ENCODE data around the gene GSX2.
"Not testable (repeated sequence)": the region's sequence is repeated elsewhere in the genome, so short reads cannot be mapped to it uniquely, and the experiment has no call there.

GSX2 gene

DNA sequence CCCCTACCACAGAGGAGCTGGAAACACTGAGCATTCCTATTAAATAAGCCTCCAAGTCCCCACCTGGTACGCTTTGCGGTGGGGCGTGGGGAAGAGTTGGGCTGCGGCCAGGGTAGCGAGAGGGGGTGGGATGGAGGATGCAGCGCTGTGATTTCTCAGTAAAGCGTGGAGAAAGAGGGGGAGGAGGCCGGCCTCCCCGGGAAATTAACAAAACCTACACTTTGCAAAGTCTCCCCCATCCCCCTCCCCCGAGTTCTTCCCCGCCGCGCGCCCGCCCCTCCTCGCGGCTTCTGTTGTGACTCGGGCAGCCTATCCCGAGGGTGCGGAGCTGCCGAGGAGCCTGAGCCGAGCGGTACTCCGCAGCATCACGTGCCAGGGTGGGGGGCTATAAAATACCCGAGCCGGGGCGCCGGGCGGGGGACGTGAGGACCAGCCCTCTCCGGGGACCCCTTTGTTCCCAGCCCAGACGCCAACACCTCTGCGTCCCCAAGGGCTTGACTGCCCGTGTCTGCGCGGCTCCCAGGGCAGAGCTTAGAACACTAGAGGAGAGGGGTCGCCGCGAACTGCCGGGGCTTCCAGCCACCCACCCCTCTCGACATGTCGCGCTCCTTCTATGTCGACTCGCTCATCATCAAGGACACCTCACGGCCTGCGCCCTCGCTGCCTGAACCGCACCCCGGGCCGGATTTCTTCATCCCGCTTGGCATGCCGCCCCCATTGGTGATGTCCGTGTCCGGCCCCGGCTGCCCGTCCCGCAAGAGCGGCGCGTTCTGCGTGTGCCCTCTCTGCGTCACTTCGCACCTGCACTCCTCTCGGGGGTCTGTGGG lies at the start of gene GSX2:
TSS of gene GSX2 (plus strand) at position 416 of the 827 bp plus-strand sequence. CDS start at position 598, 182 bp downstream.
- DNase-seq: peak; percentile 55

- peak; percentile 58 for DNase-seq
Observed at GRCh38 chr4:54050214-54050904, 49.6 kb upstream of the GSX2 start.

DNA sequence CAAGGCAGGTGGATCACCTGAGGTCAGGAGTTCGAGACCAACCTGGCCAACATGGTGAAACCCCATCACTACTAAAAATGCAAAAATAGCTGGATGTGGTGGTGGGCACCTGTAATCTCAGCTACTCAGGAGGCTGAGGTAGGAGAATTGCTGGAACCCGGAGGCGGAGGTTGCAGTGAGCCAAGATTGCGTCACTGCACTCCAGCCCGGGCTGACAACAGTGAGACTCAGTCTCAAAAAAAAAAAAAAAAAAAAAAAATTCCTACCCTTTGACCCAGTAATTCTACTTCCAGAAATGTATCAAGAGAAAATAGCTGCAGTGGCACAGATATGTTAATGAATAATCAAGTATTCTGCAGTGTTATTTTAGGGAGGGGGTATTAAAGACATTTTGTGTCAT lies 46.6 kb upstream of the GSX2 start:
- not testable (repeated sequence) for DNase-seq

DNA sequence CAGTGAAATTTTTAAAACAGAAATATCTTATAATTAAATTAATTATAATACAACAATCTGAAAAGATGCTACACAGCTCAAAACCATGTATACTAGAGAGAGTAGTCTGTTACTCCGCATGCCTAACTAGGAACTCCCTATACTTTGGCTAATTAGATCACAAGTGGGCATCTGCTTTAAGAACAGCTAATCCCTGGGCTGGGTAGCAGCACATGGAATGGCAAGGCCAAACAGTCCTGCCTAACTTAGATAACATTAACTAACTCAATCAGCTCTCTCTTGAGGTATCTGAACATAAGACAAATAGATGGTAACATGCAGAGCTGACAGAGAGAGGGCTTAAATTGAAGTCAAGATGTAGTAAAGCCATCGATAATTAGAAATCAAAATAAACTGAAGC lies 45.5 kb upstream of the GSX2 start:
- no peak for DNase-seq

DNA sequence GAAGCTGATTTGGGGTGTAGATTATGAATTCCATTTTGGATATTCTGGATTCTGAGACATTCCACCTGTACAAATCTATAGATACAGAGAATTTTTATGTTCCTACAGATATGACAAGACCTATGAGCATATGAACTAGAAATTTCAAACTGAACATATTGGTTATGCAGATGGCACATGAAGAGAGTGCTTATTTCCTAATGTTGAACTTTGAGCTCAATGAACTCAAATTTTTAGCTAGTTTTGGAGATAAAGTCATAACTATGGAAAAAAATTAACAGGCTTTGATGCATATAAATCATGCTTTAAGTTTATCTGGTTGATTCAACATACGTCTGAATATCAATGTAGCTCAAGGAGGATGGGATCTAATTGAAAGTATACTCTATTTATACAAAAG lies 44.5 kb upstream of the GSX2 start:
- no peak for DNase-seq

DNA sequence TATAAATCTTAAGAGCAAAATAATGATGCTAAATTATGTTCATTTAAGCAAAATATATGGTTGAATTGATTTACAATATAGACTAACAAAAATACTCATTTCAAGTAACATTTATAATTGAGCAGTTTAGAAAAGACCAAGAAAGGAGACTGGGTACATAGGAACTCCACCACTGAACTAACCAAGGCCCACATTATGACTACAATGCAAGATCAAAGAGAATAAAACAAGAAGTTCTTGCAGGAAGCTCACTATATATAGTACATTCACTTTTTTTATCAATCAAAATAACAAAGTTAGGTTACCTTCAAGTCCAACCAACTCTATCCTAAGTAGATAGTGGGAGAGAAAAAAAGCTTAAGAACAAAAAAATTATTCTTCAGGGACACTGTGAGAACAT lies 43.6 kb upstream of the GSX2 start:
- DNase-seq: no peak

DNA sequence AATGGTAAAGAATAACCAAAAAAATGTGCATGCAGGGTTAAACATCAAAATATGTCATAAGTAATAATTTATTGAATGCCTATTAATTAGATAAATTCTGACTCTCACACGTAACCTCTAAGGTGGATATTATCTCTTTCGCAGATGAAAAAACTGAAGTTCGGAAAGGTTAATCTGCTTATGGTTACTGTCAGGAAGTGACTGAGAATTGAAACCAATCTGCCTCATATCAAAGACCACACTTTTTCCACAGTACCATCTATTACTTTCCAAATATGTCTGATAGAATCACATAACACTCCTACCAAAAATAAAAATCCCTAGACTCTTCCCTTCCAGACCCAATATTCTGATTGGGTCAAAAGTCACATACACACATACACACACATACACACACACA lies 41.8 kb upstream of the GSX2 start:
- DNase-seq: no peak

DNA sequence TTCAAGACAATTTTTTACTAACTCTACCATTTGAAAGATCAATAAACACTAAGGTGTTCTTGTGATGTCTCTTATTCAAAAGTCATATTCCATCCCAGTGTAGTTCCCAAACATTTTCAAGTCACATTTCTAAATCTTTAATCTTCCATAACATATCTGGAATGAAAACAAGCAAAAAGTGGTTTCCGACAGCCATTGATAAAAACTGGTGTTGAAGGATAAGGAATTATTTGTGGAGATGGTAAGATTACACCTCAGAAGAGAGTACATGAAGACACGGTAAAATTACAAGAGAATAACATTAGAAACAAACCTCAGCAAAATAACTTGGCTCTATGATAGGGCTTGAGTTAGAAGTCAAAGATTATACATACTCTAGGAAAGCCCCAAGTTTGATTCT lies 39.8 kb upstream of the GSX2 start:
- DNase-seq: no peak

DNA sequence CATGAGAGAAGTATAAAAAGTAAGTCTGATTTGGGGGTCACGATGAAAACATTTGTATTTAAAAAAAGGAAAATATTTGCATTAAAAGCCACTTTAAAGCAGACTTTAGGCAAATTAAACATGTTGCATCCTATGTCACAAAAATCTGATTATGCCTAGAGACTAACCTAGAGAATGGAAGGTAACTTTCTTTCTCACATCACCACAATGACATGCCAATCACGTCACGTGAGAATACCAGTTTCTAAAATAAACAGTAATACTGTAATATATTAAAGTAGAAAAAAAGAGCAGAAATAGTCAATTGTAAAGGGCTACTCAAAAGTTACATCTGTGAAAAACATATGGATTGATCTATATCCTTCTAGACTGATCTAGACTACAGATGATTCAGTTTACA lies 38.9 kb upstream of the GSX2 start:
- no peak for DNase-seq

DNA sequence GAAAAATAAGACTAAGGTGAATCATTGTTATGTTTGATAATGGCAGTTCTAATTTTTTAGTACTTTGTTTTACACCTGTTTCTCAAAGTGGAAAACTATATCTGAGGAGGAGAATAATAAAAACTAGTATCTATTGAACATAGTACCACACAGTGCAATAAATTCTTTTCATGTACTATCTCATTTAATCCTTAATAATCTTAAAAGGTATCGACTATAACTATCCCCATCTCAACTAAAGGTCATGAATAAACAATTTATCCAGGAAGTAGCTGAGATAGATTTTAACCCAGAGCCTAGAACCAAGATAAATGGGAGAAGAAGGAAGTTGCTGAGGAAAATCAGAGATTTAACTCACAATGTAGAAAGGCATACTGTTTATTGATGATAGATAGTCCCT lies 38.1 kb upstream of the GSX2 start:
- DNase-seq: no peak

DNA sequence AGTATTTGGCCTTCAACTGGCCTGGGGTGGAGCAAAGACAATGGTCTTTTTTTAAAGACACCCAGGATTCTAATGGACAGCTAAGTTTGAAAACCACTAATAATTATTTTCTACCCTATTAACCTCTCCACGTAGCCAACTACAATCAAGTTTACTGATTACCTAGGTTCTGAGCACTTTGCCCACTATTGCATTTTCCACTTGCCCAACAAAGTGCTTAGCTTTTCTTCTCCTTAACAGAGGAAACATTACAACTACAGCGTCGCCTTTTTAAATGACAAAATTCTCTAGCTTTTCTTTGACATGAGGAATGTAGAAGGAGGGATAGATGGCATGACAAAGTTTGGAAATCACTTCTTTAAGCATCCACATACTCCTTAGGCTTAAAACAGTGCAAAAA lies 37.6 kb upstream of the GSX2 start:
- DNase-seq: no peak

DNA sequence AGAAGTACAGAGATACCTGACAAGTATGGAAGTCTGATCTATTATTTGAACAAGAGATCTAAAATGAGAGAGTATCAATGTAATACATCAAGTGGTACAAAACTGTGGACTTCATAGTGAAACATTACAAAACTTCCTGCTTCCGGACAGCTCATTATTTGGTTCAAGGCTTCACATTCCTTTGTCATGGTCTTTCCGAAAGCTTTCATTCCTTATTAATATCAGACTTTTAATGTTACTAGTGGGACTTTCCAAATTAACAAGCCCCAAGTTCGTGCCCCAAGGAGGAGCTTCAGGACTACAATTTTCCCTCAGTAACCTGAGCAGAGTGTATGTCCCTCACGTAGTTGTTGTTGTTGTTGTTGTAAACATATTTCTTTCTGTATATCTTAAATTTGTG lies 36.7 kb upstream of the GSX2 start:
- peak; percentile 49 for DNase-seq

DNA sequence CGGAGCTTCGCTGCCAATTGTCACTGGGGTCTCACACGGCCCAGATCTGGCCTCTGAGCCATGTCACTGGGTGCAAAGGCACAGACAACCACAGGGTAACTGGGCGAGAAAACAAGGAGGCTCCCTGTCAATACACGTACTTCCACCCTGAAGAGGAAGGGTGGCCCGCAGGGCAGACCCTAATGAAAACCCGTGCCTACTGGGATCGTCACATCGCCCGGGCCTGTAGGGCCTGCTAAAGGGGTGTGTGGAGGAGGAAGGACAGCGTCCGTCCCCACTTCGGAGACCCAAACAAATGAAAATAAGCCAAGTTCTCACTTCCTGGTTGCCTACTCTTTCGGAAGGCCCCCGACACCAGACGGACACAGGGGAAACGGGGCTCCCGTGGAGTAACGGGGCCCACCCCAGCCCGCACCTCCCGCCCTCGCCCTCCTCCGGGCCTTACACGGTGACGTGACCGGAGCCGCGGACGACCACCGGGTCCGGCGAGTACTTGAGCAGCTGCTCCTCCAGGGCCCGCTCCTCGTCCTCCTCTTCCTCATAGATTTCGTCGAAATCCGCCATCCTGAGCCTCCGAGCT lies 36.1 kb upstream of the GSX2 start:
- DNase-seq: no peak

- peak; percentile 94 for DNase-seq
Observed at GRCh38 chr4:54064317-54065111, 35.4 kb upstream of the GSX2 start, which contains the start of gene CHIC2. TSS of gene CHIC2 (minus strand) at chr4:54064605. CDS start at chr4:54064300, 305 bp downstream.

GRCh38 chr4:54065282-54066087 lies 34.5 kb upstream of the GSX2 start:
- peak; percentile 44 for DNase-seq

GRCh38 chr4:54066088-54066415 lies 33.9 kb upstream of the GSX2 start:
- DNase-seq: no peak

- no peak for DNase-seq
Observed at GRCh38 chr4:54066718-54067129, 33.2 kb upstream of the GSX2 start.

DNA sequence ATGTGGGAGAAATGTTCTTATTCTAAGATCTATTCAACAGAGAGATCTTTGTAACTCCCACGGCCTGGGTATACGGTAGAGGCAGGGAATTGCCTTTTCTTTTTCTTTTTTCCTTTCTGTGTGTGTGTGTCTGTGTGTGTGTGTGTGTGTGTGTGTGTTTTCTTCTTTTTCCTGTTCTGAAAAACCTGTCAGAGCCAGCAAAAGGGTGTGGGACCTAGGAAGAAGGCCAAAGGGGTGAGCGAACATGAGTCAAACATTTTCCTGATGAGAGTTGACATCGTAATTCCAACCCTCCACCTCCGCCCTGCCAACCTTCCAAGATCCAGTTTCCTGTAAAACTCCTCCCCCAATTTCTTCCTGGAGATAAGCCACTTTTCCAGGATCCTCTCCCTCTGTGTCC lies 32.8 kb upstream of the GSX2 start:
- DNase-seq: peak; percentile 74

DNA sequence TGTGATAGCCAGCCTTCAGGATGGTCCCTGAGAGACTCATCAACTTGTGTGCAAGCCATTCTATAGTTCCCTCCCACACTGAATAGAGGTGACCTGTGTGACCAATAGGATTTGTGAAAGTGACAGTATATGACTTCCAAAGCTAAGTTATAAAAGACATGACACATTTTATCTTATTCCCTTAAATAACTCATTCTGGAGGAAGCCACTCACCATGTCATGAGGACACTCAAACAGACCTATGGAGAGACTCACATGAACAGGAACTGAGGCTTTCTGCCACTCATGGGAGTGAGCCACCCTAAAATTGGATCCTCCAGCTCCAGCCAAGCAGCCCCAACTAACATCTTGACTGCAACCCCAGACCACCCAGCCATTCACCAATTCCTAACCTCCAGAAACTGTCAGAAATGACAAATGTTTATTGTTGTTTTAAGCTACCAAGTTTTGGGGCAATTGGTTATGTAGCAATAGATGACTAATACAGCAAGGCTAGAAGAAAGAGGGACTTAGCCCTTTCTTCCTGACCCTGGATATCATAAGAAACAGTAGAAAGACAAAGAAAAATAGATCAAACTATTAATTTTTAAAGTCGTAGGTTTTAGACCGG lies 26.6 kb upstream of the GSX2 start:
- peak; percentile 71 for DNase-seq

GRCh38 chr4:54074381-54074780 lies 25.6 kb upstream of the GSX2 start:
- DNase-seq: no peak

- peak; percentile 47 for DNase-seq
Observed at GRCh38 chr4:54076673-54077072, 23.3 kb upstream of the GSX2 start.

DNA sequence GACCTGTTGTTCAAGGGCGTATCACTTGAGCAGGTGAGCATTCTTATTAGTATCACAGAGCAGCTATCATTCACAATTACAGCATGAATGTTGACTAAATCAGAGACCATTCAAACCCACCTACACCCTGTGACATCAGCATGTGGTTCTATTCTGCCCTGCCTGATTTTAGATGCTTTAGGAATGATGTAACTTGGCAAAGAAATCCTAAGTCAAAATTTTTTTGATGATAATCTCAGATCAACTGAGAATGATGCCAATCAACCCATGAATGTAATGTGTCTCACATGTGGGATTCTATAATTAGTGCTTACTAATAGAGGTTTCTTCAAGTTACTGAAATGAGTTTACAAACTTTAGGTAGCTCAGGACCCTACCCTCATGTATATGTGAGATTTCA lies 22.2 kb upstream of the GSX2 start:
- DNase-seq: peak; percentile 52

All from fibroblast of upper back skin (primary cell).